ENCODE results near the gene AFAP1.

Gene AFAP1

DNA sequence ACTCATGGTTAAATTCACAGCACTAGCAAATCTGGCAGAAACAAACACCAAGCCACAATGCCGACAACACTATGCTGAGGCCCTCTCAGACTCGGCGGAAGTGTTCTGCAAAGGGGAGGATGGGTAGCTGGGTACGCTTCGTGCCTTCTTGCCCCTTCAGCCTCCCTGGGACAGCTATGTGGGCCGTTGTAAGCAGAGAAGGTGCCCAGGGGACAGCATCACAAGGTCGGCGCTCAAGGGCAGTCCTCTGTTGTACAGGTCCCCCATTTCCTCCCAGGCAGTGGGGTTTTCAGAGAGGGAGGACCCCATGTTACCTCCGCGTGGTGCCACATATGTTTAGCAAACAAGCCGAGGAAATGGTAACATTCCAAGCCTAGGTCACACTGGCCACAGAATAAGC lies 173.6 kb downstream of the AFAP1 start:
- DNase-seq, result no peak

DNA sequence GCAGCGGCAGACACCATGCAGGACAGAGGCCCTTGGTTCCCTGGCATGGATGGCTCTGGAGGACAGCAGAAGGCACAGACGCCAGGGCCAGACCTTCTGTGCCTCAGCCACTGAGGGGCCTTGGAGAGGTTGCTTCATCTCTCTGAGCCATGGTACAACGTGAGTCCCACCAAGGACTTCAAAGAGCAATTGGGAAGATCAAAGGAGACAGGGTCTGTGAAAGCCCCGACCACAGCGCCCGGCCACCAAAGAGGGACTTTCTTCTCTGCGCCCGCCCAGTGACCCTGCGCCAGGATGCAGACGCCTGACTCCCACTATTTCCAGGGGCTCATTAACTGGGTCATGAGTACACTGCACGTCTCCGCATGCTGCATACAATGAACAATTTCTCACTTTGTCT lies 174.0 kb downstream of the AFAP1 start:
- DNase-seq, result no peak

DNA sequence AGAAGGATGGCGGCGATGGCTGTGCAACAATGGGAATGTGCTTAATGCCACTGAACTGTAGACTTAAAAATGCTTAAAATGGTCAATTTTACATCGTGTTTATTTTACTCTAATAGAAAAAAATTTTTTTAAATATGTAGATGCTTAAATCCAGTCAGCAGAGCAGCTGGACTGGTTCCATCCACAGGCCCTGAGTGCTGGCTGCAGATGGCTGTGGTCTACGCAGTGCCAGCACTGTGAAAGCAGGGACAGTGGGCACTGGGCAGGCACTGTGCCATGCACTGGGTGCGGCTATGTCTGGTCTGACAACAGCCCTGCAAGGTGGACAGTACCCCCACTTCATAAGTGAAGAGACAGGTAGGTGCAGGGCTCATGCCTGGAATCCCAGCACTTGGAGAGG lies 175.2 kb downstream of the AFAP1 start:
- no peak for DNase-seq

DNA sequence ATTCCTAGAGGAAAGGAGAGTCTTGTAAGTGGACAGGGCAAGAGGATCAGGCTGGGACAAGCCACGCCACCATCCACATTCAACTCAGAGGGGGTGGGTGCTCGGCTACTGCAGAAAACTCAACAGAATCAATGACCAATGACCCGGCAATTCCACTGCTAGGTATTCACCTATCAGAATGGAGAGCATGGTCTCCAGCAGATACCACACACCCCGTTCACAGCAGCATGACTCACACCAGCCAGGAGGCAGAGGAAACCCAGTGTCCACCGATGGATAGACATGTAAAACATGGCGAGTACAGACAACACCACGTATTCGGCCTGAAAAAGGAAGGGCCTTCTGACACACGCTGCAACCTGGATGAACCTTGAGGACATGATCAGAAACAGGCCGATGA lies 175.9 kb downstream of the AFAP1 start:
- DNase-seq, result no peak

DNA sequence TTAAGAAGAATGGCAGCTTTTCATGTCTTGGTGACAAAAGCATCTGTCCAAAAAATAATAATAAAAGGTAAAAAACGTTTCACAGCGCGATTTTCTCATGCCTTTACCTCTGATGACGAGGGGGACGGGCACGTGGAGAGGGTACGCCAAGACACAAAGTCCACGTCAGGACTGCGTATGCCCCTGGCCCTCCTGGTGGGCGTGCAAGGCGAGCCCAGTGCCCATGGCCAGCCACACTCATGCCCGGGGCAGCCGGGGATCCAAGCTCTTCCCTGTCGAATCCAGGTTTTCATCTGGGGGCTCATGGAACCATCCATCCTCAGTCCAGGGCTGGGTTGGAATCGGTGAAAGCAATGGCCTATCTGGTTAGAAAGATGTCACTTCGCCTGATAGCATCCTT lies 176.6 kb downstream of the AFAP1 start:
- DNase-seq, result no peak

DNA sequence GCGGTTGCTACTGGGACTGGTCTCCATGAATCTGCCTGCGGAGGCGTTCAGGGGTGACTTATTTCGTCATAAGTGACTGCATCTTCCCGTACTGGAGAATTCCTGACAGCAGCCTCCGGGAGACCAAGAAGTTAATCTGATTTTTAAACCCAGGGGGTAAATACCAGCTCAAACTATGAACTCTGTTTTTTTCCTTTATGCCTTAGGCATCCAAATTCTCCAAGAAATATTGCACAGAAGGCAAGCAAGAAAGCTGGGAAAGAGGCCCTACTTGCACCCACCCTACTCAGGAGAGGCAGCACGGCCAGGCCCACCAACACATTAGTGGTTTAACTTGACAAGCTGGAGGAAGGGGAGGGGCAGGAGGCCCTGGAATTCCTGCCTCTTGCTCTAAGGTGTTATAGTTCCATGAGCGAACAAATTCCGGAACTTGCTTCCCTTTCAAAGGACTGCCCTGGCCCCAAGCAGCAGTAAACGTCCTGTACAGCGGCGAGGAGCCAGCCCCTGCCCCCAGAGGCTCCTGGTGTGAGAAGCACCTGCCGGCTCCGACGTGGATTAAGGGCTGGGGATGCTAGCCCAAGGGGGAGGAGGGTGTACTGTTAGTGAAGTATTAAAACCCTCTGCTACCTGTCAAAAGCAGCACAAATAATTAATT lies 177.2 kb downstream of the AFAP1 start:
- DNase-seq, result no peak

DNA sequence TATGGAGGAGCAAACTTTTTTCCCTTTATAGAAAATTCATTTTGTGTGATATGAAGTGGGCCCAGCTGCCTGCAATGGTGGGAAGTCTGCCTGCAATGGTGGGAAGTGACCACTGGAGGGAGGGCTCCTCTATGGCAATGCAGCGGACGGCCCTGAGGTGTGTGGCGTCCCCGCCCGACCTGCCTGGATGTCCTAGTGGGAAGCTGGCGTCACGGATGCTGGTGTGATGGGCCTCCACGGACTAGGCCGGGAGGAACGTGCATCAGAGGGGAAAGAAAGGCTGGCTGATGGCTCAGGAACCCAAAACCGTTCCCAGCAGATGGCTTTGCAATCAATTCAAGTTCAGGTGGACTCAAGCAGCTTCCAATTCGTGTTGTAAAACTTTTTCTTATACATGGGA lies 177.9 kb downstream of the AFAP1 start:
- peak; percentile 10 for DNase-seq

DNA sequence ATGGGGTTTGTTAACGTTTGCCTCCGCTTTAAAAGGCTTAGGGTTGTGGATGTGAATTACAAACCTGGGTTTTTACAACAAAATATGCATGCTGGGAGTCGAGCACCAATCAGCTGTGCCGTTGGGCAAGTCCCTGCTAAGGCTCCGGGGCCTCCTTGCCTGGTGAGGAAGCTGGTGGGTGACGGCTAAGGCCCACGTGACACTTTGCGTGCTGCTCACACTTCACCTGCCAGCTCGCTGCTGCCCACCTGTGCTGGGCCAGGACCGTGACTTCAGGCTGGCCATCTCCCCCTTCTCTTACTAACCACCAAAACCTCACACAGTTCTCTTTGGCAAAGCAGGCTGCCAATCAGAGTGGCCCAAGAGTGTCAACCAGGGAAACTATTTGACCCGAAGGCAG lies 178.3 kb downstream of the AFAP1 start:
- DNase-seq, result no peak

DNA sequence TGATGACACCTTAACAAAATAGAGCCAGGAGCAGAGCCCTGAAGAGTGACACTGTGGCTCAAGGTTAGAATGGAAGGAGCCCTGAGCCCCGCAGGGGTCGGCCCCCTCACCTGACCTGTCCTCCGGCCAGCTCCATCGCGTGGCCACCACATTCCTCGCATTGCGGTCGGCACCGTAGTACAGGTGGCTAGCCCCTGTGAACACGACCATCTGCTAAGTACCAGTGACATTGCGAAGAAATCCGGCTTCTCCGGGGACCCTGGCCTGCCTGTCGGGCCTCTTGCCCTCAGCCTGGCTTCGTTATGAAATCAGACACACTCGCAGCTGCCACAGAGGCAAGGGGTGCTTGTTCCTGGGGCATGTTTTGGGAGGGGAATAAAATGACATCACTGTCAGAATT lies 179.0 kb downstream of the AFAP1 start:
- no peak for DNase-seq

DNA sequence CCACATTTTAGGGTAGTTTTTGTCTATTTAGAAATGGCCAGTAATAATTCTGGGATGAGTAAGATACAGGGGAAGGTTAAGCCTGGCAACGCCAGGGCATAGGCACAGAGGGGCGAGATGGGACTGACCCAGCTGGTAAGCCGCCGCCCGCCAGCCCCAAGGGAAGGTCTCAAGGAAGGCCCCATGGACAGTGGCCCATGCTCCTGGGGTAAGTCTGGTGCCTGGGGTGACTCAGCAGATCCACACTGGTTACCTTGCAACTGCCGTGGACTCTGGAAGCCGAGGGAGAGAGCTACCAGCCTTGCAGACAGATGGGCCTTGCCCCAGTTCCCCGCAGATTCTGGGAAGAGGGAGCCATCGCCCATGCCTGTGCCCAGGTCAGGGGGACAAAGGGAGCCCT lies 179.4 kb downstream of the AFAP1 start:
- DNase-seq, result no peak

DNA sequence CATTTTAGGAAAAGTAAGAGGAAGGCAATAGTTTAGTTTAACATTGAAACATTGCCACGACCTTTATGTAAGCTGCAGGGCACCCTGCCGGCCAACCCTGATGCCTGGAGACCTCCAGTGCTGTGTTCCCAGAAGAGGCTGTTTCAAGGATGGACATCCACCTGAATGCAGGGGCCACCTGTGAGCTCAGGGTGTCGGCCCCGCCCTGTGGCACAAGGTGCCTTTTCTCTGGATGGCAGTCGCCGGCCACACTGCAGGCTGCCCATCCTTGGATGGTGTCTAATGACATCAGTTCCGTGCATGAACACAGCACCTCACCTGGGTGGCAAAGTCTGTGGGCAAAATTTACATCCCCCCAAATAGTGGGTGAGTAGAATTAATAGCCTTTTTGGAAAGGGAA lies 180.0 kb downstream of the AFAP1 start:
- no peak for DNase-seq

DNA sequence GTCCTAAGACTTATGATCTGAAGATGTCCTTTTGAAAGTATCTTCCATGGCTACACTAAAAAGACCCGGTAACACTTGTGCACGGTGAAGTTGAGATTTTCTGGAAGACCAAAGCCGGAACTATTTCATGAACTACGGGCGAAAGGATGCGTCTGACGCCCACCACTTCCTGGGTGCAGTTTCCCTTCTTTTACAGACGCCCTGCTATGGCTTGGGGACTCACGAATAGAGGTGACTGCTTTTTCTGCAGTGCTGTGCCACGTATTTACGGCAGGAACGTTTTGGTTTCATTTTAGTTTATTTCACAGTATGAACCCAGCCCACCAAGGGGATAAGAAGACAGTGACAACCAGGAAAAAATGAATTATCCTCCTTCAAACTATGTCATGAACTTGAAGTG lies 180.4 kb downstream of the AFAP1 start:
- peak; percentile 17 for DNase-seq

DNA sequence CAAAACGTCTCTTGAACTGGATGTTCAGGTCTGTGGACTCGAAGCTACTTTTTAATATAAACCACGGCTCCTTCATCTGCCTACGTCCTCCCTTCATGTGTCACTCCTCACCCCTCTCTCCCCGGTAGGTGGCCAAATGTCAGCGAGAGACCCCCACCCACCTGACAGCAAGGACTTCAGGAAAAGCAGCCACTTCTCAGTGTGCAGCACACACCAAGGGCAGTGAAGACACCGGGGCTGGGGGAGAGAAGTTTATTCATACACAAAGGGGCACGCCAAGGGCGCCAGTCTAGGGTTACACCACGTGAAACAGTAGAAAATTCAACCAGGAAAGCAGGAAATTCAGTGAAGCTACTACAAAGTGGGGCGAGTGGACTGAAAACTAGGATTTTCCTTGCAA lies 181.2 kb downstream of the AFAP1 start:
- DNase-seq, result no peak

DNA sequence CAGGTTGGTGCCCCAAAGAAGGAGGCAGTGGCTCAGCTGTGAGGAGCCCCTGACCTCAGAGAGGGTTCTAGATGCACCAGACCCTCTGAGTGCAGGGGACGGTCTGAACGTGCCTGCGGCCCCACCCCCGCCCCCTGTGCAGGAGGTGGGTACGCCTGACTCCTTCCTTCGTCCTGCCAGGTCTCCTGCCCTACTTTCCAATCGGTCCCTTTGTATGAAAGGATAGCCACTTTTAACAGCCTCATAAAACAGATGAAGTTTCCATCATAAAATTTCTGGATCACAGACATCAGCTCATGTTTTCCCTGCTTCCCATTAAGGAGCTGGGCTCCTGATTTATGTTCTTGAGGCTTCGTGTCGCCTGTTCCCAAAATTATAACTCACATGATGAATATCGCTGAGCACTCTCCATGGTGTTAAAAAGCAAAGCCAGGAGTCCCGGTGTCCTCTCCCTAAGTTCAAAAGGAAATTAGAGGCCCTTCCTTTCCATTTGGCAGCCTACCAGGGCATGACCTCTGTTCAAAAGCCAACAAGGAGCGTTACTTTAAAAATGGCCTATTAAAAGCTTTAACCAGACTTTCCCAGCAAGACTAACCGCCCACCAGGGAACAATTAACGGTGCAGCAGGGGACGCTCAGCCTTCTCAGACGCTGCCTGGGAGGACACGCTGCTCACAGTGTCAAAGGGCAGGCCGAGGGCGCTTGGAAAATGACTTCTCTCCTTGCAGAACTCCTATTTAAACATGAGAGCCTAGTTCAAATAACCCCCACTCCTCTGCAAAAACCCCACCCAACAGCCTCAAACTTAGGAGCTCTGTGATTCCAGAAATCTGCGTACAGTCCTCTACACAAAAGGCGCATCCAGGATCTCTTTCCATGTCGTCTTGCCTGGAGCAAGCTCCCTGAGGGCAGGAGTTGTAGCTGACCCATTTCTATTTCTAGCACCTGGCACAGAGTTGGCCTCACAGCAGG lies 181.9 kb downstream of the AFAP1 start:
- DNase-seq, result no peak

DNA sequence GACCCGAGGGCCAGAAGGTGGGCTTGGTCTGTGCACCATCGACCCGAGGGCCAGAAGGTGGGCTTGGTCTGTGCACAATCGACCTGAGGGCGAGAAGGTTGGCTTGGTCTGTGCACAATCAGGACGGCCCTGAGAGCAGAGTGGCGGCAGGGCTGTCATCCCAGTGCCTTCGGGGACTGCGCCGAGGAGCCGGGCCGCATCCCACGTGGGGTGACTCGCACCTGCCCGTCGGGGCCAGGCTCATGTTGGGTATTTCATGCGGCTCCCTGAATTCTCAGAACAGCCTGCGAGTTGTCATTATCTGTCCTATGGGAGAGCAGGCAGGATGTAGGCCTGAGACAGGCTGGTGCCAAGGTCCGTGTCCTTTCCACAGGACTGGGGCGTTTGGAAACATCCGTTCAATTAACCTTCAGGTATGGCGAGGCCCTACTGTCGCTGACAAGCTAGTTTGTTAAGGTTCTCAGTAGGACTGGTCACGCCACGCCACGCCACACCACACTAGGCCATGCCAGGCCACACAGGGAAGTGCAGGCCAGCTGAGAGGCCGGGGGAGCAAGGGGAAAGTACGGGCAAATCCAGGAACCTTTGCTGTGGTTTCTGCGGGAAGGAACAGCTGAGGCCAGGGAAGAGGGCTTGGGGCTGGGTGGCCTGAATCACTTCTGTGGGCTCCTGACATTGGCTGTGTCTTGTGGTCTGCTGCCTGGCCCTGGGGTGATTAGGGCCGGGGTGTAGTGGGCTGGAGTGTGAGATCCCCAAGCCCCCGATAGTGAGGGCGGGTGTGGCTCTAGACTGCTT lies 182.9 kb downstream of the AFAP1 start:
- DNase-seq, result no peak

DNA sequence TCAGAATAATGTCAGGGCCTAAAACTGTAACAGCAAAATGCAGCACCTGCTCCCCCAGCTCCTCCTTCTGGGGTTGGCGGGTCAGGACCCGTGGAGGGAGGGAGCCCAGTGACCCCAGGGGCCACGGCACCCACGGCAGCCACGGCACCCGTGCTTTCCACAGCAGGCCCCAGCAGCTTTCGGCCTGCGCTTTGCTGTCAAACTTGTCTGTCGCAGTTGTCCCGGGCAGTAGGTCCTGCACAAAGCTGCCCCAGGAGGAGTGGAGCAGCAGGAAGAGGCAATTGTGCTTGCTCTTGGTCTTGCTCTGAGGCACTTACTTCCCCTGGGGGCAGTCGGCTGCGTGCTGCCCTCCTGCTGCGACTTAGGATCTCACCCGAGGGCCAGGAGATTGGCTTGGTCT lies 183.6 kb downstream of the AFAP1 start:
- DNase-seq, result no peak

DNA sequence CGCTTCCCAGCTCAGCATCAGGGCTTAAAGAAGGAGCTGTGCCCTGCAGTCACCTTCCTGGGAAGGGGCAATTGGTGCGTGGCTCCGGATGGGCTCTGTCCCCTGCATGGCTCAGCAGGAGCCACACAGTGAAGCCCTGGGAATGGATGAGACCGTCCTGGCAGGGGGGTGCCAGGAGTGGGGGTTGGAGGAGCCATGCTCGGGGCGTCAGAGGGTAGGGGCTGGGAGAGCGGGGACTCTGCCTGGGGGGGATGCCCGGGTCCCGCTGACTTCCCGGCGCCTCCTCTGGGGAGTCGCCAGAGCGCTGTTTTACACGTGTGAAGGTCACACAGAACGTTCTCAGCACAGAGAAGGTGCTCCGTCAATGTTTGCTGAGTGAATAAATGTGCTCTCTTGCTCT lies 184.1 kb downstream of the AFAP1 start:
- no peak for DNase-seq

DNA sequence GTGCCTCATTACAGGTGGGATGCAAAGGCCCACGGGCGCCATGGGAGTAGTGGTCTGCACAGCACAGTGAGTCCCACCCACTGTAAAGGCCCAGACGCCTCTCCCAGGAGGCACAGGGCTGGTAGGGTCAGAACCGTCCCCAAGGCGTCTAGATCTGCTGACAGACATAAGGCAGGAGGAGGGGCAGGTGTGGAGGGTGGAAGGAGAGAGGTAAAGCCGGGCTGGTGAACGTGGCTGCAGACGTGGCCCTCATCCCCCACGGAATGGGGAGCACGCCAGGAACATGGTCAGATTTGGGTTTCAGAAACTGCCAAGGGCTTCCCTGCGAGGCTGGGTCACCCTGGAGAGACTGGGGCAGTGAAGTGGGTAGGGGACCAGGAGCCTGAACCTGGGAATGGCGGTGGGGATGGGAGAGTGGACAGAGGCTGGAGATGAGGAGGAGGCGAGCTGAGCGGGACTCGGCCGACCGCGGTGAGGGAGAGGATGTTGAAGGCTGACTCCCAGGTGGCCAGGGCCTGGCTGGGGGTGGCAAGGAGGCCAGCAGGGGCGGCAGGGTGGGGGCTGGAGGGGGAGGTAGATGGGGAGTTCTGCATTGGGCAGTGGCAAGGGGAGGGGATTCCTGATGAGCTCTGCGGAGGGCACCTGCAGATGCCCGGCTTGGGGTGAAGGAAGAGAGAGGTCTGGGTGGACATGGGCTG lies 184.9 kb downstream of the AFAP1 start:
- DNase-seq, result no peak

DNA sequence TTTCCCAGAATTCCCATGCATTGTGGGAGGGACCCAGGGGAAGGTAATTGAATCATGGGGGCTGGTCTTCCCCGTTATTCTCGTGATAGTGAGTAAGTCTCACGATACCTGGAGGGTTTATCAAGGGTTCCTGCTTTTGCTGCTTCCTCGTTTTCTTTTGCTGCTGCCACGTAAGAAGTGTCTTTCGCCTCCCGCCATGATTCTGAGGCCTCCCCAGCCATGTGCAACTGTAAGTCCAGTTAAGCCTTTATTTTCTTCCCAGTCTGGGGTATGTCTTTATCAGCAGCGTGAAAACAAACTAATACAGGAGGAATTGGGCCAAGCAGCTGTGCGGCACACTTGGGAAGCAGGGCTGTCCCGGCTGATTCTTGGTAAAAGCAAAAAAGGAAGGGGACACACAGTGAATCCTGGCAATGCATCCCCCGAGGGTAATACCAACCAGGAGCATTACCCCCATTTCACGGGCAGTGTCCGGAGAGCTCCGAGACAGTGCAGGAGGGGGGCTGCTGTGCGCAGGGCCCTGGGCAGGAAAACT lies 185.7 kb downstream of the AFAP1 start:
- DNase-seq, result no peak

DNA sequence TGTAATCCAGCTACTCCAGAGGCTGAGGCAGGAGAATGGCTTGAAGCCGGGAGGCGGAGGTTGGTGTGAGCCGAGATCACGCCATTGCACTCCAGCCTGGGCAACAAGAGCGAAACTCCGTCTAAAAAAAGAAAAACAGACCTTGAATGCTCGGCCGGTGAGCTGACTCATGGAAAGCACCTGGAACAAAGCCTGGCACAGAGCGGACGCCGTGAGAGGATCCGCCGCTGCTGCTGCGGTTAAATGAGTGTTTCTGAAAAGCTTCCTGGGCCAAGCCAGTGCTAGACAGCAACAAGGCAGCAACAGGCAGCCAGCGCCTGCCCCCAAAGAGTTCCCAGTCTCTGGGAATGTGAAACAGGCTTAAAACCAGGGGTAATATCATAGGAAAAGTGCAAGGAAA lies 186.4 kb downstream of the AFAP1 start:
- DNase-seq, result no peak

DNA sequence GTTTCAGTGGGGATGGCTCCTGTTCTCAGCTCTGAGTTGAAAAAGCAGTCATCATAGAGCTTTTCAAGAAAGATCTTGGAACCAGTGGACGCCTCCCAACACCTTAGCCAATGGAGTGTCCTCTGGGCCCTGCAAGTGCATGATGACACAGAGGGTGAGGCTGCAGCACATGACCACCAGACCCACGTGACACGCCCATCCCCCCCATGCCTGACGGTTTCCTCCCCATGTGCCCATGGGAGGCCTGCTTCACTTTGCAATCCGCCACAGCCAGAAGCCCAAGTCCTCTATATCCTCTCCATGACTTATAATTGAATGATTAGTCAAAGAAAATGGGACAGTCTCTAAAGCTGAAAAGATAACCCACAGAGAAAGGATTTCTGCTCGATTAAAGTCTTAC lies 187.0 kb downstream of the AFAP1 start:
- no peak for DNase-seq

DNA sequence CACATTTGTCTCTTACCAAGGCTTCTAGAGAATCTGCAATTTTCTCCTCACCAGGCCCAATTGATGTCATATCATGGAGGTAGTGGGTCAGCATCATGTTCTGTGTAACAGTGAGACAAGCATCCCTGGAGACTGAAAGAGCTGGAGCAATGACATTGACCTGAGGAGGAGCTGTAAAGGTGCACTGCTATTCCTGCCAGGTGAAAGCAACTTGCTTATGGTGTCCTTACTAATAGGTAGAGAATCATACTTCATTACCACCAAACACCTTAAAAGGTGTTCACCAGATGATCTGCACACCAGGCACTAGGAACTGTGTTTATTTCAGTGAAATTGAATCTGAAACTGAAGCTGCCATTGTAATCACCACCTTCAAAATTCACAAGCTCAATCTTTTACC lies 188.7 kb downstream of the AFAP1 start:
- DNase-seq, result no peak

DNA sequence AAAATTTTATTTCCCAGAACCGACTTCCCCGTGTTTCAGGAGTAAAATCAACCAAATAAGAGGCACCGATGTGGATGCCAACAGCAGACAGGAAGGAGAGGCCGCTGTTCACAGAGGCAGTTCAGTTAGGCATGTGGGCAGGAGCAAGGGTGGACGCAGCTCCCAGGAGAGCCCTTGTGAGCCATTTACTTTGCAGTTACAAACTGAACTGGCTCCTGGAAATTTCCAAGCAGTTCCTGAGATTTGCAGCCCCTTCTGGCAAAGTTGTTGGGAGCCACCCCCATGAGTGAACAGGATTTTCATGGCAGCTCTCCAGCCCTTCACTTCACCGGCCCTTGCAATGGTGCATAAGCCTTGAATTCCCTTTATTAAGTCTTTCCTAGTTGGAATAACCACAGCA lies 189.1 kb downstream of the AFAP1 start:
- DNase-seq, result no peak
